ENCODE data around the gene NPNT.

DNA sequence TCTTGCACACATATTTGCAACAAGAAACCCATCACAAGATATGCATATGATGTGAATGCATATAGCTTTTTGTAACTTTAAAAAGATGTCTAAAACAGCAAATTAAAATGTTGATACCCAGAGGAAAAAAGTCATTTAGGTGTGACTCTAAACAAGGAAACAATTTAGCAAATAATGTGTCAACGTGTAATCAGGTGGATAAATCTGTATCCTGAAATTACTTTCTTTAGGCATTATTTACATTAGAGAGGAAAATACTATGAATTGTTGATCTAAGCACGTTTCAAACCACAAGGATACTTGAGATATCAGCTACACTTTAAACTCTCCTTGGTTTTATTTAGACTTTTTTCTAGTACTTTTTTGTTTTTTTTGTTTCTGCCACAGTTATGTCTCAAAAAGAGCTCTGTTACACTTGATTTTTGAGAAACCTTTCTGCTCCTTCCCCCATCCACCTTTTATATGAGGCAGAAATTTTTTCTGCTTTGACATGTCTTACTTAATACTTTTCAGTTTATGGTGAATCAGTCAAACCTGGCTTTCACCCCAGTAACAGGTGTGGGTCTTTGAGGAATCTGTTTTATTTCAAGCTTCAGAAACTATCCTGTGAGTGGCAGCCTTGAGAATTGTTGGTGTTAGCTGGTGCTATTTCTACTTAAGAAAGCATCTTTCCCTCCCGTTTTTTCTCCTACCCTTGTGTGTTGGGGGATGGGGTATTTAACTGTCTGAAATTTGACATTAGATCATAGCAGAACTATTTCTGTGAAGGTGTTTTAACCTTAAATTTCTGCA lies 1.9 kb downstream of the NPNT start:
- TF ChIP-seq CTCF (IDR thresholded peaks at IDR 0.05) = no peak
- TF ChIP-seq POLR2A (IDR thresholded peaks at IDR 0.05) = no peak
- no peak for TF ChIP-seq POLR2AphosphoS5 (IDR thresholded peaks at IDR 0.05)

Measured in breast epithelium (tissue), 3 donors.